Suprapubic skin (tissue), 4 donors: ENCODE data around the gene SH3GL2.

Source experiments
- CTCF ChIP-seq, 2 donors: fragments of 200-600 bp in 1 of 2; fragments of 450-650 bp in 1 of 2; sonication (generic) in 1 of 2; IDR thresholded peaks; one replicate each; pipeline ENCODE4 v1.5.1; 2016 to 2019; ENCODE audit warnings: antibody characterized with exemption in 2 of 2, mild to moderate bottlenecking in 1 of 2, moderate library complexity in 1 of 2
- EP300 ChIP-seq: sonication (generic); formaldehyde crosslinking; IDR thresholded peaks from one replicate; pipeline ENCODE4 v1.6.1; 2017; ENCODE audit warnings: antibody characterized with exemption
- POLR2A ChIP-seq, 2 donors: fragments of 450-650 bp; IDR thresholded peaks; one replicate each; pipeline ENCODE4 v1.6.1; 2017; ENCODE audit warnings: antibody characterized with exemption in 2 of 2, mild to moderate bottlenecking in 2 of 2, moderate library complexity in 2 of 2
- POLR2AphosphoS5 ChIP-seq, 3 donors: sonication (generic); formaldehyde crosslinking; IDR thresholded peaks; one replicate each; pipeline ENCODE4 v1.6.1; 2017; ENCODE audit warnings: antibody characterized with exemption in 3 of 3

- TF ChIP-seq POLR2AphosphoS5 (IDR thresholded peaks at IDR 0.05) (no peak), CTCF (IDR thresholded peaks at IDR 0.05) (no peak), POLR2A (IDR thresholded peaks at IDR 0.05) (no peak), EP300 (no peak)
Observed at GRCh38 chr9:17653947-17654465, 75.1 kb downstream of the SH3GL2 start.
